K562 (cell line): ENCODE results near the gene ZNF544. TPM values are rescaled to one million over a fixed set of nuclear protein-coding genes. Genes with fewer than 3 reads are reported as not detected.

Experiments
- CREBBP ChIP-seq: IDR thresholded peaks from one replicate; pipeline ENCODE4 v1.6.1; 2012; ENCODE audit warnings: low read depth, mild to moderate bottlenecking, control low read depth, inconsistent platforms, low read length
- ESRRA ChIP-seq: fragments of 450-650 bp; IDR thresholded peaks from 2 replicates; pipeline ENCODE4 v1.6.1; 2014; ENCODE audit warnings: low read depth, mild to moderate bottlenecking, moderate library complexity, borderline replicate concordance
- FOXJ2 ChIP-seq: fragments of 200-800 bp; sonication (Bioruptor generic); IDR thresholded peaks from 2 replicates; pipeline ENCODE4 v1.6.1; 2016; ENCODE audit warnings: missing genetic modification characterization, missing compliant biosample characterization
- HDAC1 ChIP-seq, 2 experiments: fragments of 450-650 bp; IDR thresholded peaks; 2 replicates each; pipeline ENCODE4 v1.6.1; 2016 to 2017; ENCODE audit warnings: inconsistent platforms in 1 of 2, mild to moderate bottlenecking in 1 of 2, moderate library complexity in 1 of 2
- HDAC2 ChIP-seq: fragments of 450-650 bp; IDR thresholded peaks from 2 replicates; pipeline ENCODE4 v1.6.1; 2016; ENCODE audit warnings: mild to moderate bottlenecking
- MED1 ChIP-seq: sonication (generic); formaldehyde crosslinking; IDR thresholded peaks from 2 replicates; pipeline ENCODE4 v1.8.1; 2023; ENCODE audit warnings: missing genetic modification reagents, borderline replicate concordance
- MIER1 ChIP-seq: fragments of 450-650 bp; IDR thresholded peaks from 2 replicates; pipeline ENCODE4 v1.6.1; 2016; ENCODE audit warnings: antibody characterized with exemption, mild to moderate bottlenecking, low read depth
- NR3C1 ChIP-seq: sonication (generic); formaldehyde crosslinking; IDR thresholded peaks from 2 replicates; pipeline ENCODE4 v1.8.1; 2022; ENCODE audit warnings: missing genetic modification reagents
- PML ChIP-seq: IDR thresholded peaks from 2 replicates; pipeline ENCODE4 v1.6.1; 2012; ENCODE audit warnings: low read length, inconsistent platforms
- PRMT5 ChIP-seq: sonication (generic); formaldehyde crosslinking; IDR thresholded peaks from 2 replicates; pipeline ENCODE4 v1.5.0; 2020; ENCODE audit warnings: missing genetic modification reagents
- RBM34 ChIP-seq: fragments of 200-400 bp; formaldehyde crosslinking; IDR thresholded peaks from 2 replicates; pipeline ENCODE4 v1.6.1; 2018; ENCODE audit warnings: low read length, borderline replicate concordance; ENCODE audit not compliant: insufficient read depth
- SMAD4 ChIP-seq: fragments of 250-450 bp; sonication (Bioruptor Pico); conservative IDR thresholded peaks from 2 replicates; pipeline ENCODE4 v1.8.0; 2021; ENCODE audit warnings: inconsistent platforms, mild to moderate bottlenecking, moderate library complexity
- SMARCA5 ChIP-seq: fragments of 450-650 bp; IDR thresholded peaks from 2 replicates; pipeline ENCODE4 v1.6.1; 2016
- SMARCB1 ChIP-seq: IDR thresholded peaks from 2 replicates; pipeline ENCODE4 v1.6.1; 2011; ENCODE audit warnings: improper control_type of control experiment, low read depth; ENCODE audit not compliant: insufficient read length
- SRSF3 ChIP-seq: fragments of 200-400 bp; formaldehyde crosslinking; IDR thresholded peaks from 2 replicates; pipeline ENCODE4 v1.6.1; 2016; ENCODE audit warnings: mild to moderate bottlenecking, low read length, moderate library complexity; ENCODE audit not compliant: insufficient read depth
- TAF9B ChIP-seq: fragments of 450-650 bp; IDR thresholded peaks from 2 replicates; pipeline ENCODE4 v1.6.1; 2018; ENCODE audit warnings: mild to moderate bottlenecking; ENCODE audit not compliant: partially characterized antibody
- TEAD4 ChIP-seq, 2 experiments: sonication (generic) in 1 of 2; formaldehyde crosslinking in 1 of 2; IDR thresholded peaks; 2 replicates each; pipeline versions ENCODE4 v1.6.1 to v1.8.0; 2012 to 2022; ENCODE audit warnings: borderline replicate concordance in 1 of 2, inconsistent platforms in 1 of 2, low read length in 1 of 2, mild to moderate bottlenecking in 1 of 2, missing genetic modification reagents in 1 of 2
- ZNF507 ChIP-seq: conservative IDR thresholded peaks from 2 replicates; pipeline ENCODE4 v1.6.1; 2017; ENCODE audit warnings: missing genetic modification characterization, missing compliant biosample characterization
- polyA plus RNA-seq, 8 experiments: library from polyadenylated mRNA; depleted of rRNA in 4 of 8; stranded (reverse) in 5 of 8; unstranded in 3 of 8; fragments of >200 nt; fragmentation: Nextera tagmentation in 2 of 8; fragmentation: Illumina TruSeq in 1 of 8; extraction: Ambion mirVana in 2 of 8; extraction: Trizol in 1 of 8; gene quantifications; 2 replicates each; pipeline versions ENCODE4 v1.2.1 to v1.2.3, GENCODE V29; 2011 to 2014; ENCODE audit warnings: inconsistent platforms in 1 of 8, missing spikeins in 1 of 8
- total RNA-seq, 7 experiments: library from RNA; depleted of rRNA in 6 of 7; stranded (reverse); fragments of >200 nt in 6 of 7; fragmentation: Illumina TruSeq in 2 of 7; extraction: Trizol in 2 of 7; gene quantifications; 2 replicates each; pipeline versions ENCODE4 v1.2.1 to v1.2.3, GENCODE V29; 2011 to 2021; ENCODE audit warnings: low replicate concordance in 1 of 7
- TF ChIP-seq, protein P1 (sequence below): fragments of 150-350 bp; conservative IDR thresholded peaks from 2 replicates; pipeline ENCODE4 v1.6.1; 2014; ENCODE audit warnings: low read length
- TF ChIP-seq, protein P2 (sequence below): fragments of 250-450 bp; sonication (Bioruptor Pico); IDR thresholded peaks from 2 replicates; pipeline ENCODE4 v1.4.0; 2020; ENCODE audit warnings: borderline replicate concordance
- TF ChIP-seq, protein P3 (sequence below), 2 experiments: IDR thresholded peaks; 2 replicates each; pipeline ENCODE4 v1.6.1; 2011; ENCODE audit warnings: borderline replicate concordance in 1 of 2, control low read depth in 1 of 2, low read depth in 1 of 2, low read length in 1 of 2, mild to moderate bottlenecking in 1 of 2, mixed read lengths in 1 of 2, moderate library complexity in 1 of 2; ENCODE audit not compliant: insufficient read depth in 1 of 2, insufficient read length in 1 of 2, poor library complexity in 1 of 2, severe bottlenecking in 1 of 2; ENCODE audit errors: extremely low read depth in 1 of 2
- TF ChIP-seq, protein P4 (sequence below), 2 experiments: fragments of 450-650 bp; conservative IDR thresholded peaks; 2 replicates each; pipeline ENCODE4 v1.6.1; 2017; ENCODE audit warnings: mild to moderate bottlenecking in 2 of 2, moderate library complexity in 2 of 2

Gene ZNF544
- total and polyA plus RNA-seq, 9 of the 15 experiments (the other 6 are each of a cell fraction or from before 2014, with no cell fraction given): 23.6 to 59.0 (median 41.4) TPM

DNA sequence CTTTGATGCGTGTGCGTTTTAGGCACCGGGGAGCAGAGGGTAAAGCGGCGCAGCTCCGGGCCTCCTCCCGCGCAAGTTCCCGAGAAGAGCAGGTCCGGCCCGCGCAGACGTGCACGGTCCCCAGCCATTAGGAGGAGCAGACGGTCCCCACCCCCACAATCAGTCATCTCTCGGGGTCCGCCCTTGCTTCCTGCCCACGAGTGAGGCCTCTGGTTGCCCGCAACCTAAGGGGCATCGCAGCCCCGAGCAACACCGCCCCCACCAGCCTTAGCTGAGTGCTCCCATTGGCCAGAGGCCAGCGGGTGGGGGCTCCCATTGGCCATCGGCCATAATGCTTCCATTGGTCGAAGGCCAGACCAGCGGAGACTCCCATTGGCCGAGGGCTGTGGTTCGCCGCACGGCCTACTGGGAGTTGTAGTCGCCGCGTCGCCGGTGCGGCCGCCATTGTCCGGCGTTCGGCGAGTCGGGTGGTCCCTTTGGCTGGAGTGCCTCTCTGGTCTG is 49.9 kb downstream of the ZNF544 start, which contains the start of gene ZNF8 (continued):
- TF ChIP-seq, protein P1, sequence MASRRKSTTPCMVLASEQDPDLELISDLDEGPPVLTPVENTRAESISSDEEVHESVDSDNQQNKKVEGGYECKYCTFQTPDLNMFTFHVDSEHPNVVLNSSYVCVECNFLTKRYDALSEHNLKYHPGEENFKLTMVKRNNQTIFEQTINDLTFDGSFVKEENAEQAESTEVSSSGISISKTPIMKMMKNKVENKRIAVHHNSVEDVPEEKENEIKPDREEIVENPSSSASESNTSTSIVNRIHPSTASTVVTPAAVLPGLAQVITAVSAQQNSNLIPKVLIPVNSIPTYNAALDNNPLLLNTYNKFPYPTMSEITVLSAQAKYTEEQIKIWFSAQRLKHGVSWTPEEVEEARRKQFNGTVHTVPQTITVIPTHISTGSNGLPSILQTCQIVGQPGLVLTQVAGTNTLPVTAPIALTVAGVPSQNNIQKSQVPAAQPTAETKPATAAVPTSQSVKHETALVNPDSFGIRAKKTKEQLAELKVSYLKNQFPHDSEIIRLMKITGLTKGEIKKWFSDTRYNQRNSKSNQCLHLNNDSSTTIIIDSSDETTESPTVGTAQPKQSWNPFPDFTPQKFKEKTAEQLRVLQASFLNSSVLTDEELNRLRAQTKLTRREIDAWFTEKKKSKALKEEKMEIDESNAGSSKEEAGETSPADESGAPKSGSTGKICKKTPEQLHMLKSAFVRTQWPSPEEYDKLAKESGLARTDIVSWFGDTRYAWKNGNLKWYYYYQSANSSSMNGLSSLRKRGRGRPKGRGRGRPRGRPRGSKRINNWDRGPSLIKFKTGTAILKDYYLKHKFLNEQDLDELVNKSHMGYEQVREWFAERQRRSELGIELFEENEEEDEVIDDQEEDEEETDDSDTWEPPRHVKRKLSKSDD: 0 out of 2 replicates have a peak, but pooled peaks have one; percentile 46
- TF ChIP-seq FOXJ2 (tag) (peak; percentile 72; the same call in 1 of the 2 replicates), PML (peak; percentile 55; the same call in 1 of the 2 replicates), SMAD4 (peak; percentile 51), TAF9B (no peak), MED1 (CRISPR knock-in tag) (no peak), ZNF507 (tag) (no peak), RBM34 (no peak), SMARCA5 (no peak), CREBBP (no peak), SRSF3 (no peak), HDAC2 (0 out of 2 replicates have a peak, but pooled peaks have one; percentile 49), ESRRA (peak; percentile 73; the same call in 1 of the 2 replicates), TEAD4 (IDR thresholded peaks at IDR 0.05; ENCODE audit: low read length) (no peak), TEAD4 (CRISPR knock-in tag; IDR thresholded peaks at IDR 0.05; ENCODE audit: borderline replicate concordance) (no peak), PRMT5 (CRISPR knock-in tag) (no peak), SMARCB1 (no peak), NR3C1 (no peak), HDAC1 (IDR thresholded peaks at IDR 0.05) (peak in 1 of 2 experiments; percentile 36; a peak in 2 of 4 replicates), MIER1 (no peak)
- TF ChIP-seq, protein P2, sequence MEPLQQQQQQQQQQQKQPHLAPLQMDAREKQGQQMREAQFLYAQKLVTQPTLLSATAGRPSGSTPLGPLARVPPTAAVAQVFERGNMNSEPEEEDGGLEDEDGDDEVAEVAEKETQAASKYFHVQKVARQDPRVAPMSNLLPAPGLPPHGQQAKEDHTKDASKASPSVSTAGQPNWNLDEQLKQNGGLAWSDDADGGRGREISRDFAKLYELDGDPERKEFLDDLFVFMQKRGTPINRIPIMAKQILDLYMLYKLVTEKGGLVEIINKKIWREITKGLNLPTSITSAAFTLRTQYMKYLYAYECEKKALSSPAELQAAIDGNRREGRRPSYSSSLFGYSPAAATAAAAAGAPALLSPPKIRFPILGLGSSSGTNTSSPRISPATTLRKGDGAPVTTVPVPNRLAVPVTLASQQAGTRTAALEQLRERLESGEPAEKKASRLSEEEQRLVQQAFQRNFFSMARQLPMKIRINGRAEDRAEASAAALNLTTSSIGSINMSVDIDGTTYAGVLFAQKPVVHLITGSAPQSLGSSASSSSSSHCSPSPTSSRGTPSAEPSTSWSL (CRISPR knock-in tag): no peak
- TF ChIP-seq, protein P3, sequence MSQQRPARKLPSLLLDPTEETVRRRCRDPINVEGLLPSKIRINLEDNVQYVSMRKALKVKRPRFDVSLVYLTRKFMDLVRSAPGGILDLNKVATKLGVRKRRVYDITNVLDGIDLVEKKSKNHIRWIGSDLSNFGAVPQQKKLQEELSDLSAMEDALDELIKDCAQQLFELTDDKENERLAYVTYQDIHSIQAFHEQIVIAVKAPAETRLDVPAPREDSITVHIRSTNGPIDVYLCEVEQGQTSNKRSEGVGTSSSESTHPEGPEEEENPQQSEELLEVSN (IDR thresholded peaks at IDR 0.05; ENCODE audit: borderline replicate concordance in 1 of 2, extremely low read depth in 1 of 2, insufficient read depth in 1 of 2, insufficient read length in 1 of 2, low read depth in 1 of 2, low read length in 1 of 2, poor library complexity in 1 of 2, severe bottlenecking in 1 of 2): peak in 1 of 2 experiments; percentile 48
- TF ChIP-seq, protein P4, sequence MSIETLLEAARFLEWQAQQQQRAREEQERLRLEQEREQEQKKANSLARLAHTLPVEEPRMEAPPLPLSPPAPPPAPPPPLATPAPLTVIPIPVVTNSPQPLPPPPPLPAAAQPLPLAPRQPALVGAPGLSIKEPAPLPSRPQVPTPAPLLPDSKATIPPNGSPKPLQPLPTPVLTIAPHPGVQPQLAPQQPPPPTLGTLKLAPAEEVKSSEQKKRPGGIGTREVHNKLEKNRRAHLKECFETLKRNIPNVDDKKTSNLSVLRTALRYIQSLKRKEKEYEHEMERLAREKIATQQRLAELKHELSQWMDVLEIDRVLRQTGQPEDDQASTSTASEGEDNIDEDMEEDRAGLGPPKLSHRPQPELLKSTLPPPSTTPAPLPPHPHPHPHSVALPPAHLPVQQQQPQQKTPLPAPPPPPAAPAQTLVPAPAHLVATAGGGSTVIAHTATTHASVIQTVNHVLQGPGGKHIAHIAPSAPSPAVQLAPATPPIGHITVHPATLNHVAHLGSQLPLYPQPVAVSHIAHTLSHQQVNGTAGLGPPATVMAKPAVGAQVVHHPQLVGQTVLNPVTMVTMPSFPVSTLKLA (conservative IDR thresholded peaks at IDR 0.05): peak; percentile 30 to 44; a peak in 1 of 4 replicates
